Measurements from ENCODE around the gene USP15.
A peak's percentile ranks its signal among the peaks of the same experiment; 100 is the strongest.

The USP15 gene

DNA sequence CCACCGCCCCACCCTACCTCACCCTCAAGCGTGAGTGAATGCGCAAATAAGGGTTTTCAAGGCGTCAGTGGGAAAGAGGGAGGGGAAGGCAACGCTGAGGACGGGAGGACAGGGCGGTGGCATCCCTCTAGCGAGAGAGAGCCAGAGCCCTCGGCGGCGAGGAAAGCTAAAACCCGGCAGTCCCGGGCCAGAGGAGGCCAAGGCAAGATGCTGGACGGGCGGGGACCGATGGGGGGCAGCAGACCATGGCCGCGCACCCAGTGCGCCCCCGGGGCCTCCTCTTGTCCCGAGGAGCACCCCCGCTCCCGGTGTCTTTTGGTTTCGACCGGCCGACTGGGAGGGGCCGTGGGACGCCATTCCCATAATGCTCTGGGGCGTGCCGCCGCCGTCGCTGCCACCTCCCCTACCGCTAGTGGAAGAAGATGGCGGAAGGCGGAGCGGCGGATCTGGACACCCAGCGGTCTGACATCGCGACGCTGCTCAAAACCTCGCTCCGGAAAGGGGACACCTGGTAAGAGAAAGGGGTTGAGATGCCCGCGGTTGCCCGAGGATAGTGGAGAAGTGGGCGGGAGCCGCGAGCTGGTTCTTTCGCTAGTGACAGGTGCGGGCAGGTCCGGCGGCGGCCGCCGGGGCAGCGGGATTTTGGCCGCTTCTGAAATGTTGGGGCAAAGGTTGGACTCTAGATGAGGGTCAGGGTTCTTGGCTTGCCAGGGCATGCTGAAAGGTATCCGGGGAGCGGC lies at the start of gene USP15:
USP15 (plus strand) TSS at position 412 of the 740 bp plus-strand sequence; CDS start at position 423, 11 bp downstream.
- DNase-seq: peak; percentile 58

DNA sequence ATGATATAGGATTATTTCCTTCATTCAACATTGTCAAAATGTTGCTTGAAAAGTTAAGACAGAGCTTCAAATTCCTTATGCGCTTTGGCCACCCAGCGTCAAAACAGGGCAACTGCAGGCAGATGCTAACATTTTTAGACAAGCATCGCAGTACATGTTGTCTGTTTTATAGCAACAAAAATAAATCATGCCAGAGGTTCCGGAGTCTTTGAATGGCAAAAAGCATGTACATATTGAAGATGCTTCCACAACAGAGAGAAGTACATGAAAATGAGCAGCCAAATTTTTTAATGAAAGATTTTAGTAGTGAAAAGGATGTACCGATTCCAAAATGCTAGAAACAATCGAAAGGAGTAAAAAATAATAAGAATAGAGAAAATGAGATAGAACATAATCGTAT lies 49.8 kb upstream of the USP15 start:
- no peak for DNase-seq

DNA sequence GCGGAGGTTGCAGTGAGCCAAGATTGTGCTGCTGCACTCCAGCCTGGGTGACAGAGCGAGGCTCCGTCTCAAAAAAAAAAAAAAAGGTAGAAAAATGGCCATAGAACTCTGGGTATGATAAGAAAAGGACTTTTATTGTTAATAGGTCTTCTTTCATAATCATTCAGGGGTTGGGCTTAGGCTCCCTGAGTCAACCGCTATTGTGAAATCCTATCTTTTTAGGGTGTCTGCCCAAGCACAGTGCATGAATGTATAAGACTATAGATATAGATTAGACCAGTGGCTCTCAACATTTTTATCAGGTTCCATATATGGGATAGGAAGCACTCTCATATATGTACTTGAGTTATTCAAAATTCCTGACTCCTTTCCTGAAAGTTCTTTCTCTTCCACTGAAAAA lies 48.7 kb upstream of the USP15 start:
- no peak for DNase-seq

DNA sequence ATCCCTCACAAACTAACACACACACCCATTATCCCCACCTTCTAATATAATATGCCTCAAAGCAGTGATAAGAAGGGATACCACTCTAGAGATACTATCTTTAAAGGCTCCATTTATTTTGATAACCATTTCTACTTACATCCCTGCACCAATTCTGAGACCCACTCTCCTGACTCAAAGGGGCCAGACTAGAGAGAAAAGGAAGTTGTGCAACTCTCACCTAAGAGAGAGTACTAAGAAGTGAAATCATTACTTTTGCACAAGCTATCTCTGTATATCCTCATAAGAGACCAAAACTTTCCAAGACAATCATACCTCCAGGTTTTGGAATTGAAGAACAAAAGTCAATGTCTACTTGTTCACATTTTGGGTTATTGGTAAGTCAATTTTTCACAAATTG lies 45.4 kb upstream of the USP15 start:
- no peak for DNase-seq

DNA sequence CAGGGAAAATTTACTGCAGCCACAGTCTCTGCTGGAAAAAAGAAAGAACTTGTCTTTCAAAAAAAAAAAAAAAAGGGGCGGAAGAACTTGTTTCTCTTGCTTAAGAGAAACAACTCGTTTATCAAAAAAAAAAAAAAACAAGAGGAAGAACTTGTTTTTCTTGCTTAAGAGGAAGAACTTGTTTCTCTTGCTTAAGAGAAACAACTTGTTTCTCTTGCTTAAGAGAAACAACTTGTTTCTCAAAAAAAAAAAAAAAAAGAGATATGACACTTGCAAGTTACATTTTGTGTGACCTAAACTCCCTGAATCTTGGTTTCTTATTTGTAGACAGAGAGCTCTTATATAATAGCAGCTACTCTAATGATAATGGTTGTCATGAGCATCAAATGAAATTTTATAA lies 44.7 kb upstream of the USP15 start:
- DNase-seq: no peak

DNA sequence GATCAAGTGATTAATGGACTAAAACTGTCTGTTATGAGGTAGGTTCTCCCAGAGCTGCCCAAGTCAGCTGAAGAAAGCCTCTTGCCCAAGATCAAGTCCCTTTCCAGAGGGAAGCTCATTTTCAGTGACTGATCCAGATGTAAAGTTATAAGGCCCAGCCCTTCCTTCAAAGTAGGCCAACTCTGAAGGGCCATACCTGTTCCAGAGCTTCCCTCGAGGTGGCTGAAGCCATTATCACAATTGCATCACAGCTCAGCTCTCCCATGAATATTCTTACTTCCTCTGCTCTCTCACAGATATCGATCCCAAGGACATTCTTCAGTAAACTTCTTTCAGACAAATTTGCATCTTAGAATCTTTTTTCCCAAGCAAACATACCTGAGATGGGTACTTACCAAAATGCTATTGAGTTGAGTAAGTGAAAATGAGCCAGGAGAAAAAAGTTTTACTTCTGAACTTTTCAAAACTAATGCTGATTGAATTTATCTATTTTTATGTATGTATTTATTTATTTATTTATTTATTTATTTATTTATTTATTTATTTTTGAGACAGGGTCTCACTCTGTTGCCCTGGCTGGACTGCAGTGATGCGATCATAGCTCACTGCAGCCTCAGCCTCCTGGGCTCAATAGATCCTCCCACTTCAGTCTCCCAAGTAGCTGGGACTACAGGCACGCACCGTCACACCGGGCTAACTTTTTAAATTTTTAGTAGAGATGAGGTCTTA lies 42.6 kb upstream of the USP15 start:
- no peak for DNase-seq

DNA sequence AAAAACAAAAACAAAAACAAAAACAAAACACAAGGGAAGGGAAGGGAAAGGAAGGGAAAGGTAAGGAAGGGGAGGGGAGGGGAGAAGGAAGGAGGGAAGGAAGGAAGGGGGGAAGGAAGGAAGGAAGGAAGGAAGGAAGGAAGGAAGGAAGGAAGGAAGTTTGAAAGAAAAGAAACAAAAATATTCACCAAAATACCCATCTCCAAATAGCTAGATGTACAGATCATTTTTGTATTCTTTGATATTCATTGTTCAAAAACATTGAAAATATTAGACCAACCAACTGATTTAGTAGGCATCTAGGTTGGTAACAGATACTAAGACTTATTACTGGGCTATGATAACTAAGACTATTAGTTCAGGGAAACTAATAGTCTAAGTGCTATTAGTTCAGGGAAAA lies 39.1 kb upstream of the USP15 start:
- DNase-seq: no peak

DNA sequence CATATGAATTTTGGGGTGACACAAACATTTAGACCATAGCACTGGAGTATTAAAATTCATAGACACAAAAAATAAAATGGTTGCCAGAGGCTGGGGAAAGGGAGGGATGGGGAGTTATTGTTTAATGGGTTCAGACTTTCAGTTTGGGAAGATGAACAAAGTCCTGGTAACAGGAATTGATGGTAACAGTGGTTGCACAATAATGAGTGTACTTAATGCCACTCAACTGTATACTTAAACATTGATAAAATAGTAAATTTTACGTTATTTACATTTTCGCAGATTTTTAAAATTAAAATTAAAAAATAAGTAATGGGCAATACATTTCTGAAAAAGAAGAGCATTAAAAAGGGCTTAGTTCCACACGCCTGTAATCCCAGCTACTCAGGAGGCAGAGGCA lies 35.6 kb upstream of the USP15 start:
- no peak for DNase-seq

DNA sequence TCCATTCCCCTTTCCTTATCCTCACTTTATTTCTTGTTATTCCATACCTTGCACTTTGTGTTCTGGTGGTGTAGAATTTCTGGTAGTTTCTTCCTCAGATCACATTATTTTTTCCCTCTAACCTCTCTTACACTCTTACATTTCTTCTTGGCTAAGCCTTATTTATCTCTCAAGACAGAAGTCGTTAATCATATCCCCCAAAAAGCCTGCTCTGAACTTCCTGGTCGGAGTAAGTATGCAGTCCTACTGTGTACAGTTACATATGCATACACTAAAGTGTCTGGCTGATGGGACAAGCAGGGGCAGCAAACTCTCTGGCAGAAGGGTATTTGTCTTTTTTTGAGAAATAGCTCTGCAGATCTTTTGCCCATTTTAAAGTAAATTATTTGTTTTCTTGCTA lies 33.1 kb upstream of the USP15 start:
- DNase-seq: no peak

DNA sequence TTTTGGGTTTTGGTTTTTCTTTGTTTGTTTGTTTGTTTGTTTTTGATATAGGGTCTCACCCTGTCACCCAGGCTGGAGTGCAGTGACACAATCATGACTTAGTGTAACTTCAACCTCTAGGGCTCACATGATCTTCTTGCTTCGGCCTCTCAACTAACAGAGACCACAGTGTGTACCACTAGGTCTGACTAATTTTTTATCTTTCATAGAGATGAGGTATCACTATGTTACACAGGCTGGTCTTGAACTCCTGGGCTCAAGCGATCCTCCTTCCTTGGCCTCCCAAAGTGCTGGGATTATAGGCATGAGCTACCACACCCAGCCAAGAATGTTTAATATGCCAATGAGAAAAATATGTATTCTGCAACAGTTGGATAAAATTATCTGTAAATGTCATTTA lies 29.6 kb upstream of the USP15 start:
- no peak for DNase-seq

DNA sequence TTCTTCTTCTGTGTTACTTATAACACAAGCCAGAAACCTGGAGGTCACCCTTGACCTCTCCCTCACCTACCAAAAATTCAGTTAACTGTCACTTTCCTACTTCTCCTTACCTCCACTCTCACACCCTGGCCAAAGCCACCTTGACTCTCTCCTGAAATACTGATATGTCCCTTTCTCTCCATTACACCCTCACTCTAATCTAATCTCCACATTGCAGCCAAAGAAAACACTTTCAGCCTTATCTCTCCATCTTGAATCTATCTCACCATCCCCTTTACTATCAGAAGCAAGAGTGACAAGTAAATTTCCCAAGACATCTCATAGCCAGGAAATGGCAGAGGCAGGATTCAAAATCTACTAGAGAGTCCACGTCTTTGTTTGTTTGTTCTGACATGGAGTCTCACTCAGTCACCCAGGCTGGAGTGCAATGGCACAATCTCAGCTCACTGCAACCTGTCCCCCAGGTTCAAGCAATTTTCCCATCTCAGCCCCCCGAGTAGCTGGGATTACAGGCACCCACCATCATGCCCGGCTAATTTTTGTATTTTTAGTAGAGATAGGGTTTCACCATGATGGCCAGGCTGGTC lies 28.0 kb upstream of the USP15 start:
- DNase-seq: no peak

DNA sequence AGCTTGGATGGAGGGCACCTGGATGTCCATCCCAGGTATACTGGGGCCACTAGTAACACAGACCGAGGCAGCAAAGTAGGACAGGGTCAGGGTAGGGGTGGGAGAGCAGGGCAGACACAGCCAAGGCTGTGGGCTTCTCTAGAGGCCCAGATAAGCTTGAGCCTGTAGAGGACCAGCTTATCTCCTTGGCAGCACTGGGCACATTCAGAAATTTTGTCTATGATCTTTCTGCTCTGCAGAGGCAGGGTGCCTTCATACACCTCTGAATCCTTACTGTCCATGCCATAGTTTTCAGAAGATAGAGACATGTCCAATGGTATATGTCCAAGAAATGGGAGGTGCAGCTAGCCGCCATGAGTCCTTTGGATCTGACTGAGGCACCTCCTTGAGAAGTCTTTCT lies 26.4 kb upstream of the USP15 start:
- no peak for DNase-seq

DNA sequence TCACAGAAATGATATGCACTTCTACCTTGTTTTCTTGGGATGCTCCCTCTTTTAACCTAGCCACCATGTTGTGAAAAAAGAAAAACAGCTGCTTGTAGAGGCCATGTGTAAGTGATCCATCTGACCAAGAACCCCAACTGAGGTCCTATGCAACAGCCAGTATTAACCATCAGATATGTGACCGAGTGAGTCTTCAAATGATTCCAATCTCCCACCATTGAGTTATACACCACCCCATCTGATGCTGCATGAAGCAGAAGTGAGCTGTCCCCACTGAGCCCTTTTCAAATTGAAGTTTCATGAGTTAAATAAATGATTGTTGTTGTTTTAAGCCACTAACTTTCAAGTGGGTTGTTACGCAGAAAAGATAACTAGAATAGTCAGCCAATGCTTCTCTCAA lies 20.6 kb upstream of the USP15 start:
- no peak for DNase-seq

DNA sequence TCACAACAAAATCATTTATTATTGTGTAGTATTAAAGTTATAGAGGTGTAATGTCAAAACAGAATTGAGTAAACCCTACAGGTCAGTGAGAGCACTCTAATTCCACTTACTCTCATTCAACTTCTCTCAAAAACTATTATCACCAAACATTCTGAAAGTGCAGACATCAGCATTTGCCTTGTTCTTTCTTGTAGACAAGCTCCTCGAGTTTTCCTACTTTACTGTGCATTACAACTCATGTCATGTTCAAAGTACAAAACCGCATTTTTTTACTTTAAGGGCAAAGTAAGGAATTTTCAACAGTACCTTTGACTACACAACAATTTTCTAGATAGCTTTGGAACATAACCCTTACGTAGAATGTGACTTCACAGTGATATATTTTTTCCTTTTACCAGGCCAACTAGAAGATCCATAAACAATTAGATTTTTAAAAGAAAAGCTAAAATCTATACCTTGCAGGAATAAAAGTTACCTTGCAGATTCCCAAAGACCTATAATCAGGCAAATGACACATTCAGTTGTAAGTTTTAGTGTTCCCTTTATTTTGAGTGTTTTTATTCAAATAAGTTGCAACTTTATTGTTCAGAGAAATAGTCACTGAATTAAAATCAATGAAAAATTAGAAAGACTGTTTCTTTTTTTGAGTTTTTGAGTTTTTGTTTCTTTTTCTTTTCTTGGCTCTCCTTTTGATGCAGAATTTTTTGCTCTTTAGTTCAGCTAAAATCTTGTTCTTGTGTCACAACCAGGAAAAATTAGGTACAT lies 12.7 kb upstream of the USP15 start:
- no peak for DNase-seq

DNA sequence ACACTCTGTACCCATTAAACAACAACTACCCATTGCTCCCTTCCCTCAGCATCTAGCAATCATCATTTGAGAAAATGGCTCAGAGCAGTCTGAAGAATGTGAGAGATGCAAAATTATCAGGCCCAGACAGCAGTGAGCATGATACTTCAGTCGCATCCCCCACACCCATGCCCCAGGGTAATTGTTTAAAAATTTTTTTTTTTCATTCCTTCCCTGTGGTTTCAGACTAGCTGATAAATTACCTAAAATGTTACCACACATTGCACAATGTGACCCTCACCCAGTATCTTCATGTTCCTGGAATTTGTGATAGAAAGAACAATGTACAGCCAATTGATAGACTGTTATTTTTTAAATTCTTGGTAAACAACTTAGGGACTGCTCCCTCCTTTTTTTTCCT lies 11.3 kb upstream of the USP15 start:
- no peak for DNase-seq

DNA sequence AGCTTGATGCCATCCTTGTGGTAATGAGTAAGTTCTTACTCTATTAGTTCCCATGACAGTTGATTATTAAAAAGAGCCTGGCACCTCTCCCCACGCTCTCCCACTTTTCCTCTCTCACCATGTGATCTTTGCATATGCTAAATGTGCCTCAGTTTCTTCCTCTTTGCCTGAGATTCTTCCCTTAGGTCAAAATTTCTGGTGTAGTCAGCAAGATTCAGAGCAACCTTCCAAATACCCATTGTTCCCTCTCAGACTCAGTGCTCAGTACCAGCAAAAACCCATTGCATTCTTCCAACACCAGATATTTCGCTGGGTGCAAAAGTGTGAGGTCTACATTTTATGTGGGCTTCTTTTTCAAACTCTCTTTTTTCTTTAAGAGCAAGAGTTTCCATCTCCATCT lies 10.8 kb upstream of the USP15 start:
- no peak for DNase-seq

DNA sequence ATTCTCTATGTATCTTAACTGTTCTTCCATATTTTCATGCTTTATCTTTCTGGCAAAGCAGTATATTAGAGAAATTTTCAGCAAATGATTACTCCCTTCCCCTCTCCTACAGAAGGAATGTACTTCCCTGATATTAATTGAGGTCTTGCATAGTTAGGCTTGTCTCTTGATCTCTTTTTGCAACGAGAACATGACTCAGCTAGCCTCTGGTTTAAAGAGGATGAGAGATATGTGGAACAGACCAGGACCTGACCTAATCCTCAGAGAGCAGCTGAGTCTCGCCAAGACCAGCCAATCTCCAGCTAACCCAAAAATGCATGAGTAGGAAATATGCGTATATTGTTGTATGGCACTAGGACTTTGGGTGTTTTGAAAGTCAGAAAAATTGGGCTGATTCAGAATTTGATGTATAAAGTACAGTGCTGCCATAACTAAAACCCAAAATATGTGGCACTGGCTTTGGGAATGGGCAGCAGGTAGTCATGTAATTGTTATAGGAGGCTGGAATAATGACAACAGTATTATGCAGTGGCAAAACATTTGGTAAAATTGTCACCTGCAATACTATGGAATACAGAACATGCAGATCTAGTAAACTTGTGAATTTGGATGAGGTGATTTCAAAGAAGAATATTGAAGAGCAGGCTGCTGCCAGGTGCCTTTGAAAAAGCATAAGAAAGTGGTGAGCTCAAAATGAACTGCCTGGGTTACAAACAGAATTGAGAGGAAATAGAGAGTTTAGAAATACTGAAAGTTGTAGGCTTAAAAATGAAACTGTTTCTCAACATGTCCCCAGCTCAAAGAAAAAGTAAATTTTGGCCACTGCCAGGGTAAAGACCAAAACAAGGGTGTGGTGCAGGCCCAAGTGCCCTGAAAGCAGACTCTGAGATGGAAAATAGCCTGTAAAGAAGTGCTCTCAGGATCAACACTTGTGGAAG lies 9.3 kb upstream of the USP15 start:
- no peak for DNase-seq

DNA sequence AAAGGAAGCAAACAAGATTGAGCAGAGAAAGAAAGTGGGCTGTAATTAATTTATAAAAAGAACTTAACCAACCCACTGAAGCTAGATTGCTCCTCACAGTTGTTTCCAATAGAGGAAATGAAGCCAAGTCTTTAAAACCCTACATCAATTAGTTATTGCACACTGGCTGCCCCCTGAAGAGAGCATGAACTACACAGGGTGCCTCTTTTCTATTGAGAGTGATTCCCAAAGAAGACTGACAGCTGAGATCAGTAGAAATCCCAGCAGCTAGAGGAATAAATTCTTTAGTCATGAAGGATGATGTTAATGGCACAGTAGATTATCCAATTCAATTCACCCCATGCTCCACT lies 8.6 kb upstream of the USP15 start:
- DNase-seq: no peak

DNA sequence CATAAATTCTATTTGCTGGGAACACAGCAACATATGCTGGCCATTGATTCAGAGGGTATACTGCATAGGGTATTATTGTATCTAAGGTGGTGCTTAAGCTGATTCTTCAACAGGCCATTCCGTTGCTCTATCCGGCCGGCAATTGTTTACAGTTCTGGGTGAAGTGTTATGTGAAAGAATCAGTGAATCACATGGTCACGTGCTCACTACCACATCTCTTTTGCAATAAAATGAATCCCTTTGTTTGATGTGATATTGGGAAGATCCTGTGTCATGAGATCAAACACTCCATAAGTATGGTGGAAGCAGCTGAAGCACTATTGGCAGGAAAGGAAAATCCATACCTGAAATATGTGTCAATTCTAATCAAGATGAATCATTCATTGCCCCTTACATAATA lies 7.6 kb upstream of the USP15 start:
- no peak for DNase-seq

DNA sequence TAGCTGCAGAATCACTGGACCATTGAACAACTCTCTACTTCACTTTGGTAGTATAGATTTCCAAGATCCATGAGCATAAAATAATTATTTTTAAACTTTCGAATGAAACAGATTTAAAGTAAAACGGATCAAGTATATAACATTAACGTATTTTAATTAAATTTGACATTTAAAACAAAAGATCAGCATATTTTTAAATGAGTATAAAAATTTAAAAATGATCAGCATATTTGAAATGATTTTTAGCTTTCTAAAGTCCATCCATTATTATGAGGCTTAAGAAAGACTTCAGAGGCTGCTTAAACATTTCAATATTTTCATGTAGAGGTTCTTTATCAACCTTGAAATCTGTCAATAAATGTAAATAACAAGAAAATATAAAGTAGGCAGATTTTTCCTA lies 5.2 kb upstream of the USP15 start:
- no peak for DNase-seq

DNA sequence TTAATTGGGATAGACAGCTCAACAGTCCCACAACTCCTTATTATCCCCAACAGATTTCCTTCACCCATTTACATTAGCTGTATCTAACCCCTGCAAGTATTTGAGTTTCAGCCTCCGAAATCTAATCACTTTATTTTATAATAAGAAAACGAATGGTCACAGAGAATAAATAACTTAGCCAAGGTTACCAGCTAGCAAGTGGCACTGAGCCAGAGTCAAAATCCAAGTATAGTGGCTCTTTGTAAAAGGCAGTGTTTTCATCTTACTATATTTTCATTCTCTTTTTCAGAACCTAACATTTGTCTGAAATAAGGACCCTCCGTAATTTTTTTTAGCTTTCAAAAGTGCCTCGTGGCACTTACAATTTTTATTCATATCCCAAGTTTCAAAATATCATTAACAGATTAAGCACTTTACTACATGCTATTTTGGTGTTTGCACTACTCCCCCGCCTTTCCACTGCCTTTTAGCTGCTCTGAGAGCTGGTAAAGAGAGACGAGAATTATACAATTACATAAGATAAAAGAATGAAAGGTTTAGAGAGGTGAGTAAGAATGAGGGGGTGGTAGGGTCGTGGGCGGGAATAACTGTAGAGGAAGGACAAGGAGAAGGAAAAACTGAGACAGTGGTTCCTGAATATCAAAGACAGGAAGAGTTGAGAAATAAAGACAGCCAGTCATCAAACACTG lies 3.7 kb upstream of the USP15 start:
- no peak for DNase-seq

DNA sequence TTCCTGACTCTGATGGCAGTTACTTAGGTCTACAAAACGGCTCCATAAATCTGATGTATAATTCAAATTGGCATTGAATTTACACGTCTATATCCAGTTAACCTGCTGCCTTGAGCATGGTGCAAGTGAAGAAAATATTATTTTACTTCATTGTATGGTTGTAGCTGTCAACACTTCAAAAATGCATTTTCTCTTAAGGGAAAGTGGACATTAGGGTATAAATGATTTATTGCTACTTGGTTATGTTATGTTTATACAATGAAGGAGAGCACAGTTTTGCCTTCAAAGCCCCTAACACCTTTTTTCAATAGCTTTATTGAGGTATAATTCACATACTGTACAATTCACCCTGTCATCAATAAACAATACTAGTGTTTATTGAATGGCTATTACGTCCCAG lies 2.0 kb upstream of the USP15 start:
- DNase-seq: no peak

Measured in DMS79 (cell line).